GM18873 (cell line): ENCODE results near the gene DCTN3.

Source experiments
- ATAC-seq: cut with Tn5 transposase; IDR thresholded peaks from one replicate; pipeline ENCODE4 v1.9.1; 2021; ENCODE audit warnings: mild to moderate bottlenecking, moderate library complexity, moderate number of reproducible peaks; ENCODE audit not compliant: unreplicated experiment, low FRiP score

Gene DCTN3

GRCh38 chr9:34576597-34577399 lies 43.5 kb downstream of the DCTN3 start:
- ATAC-seq = no peak

- no peak for ATAC-seq
Measured at GRCh38 chr9:34575862-34576596, 44.3 kb downstream of the DCTN3 start.

- no peak for ATAC-seq
Measured at GRCh38 chr9:34575241-34575640, 45.1 kb downstream of the DCTN3 start.

- ATAC-seq = no peak
Measured at GRCh38 chr9:34574571-34574970, 45.7 kb downstream of the DCTN3 start.

- ATAC-seq = no peak
Measured at GRCh38 chr9:34573599-34574325, 46.5 kb downstream of the DCTN3 start.

- no peak for ATAC-seq
Measured at GRCh38 chr9:34572628-34573027, 47.7 kb downstream of the DCTN3 start.

- no peak for ATAC-seq
Measured at GRCh38 chr9:34572092-34572491, 48.2 kb downstream of the DCTN3 start.

- no peak for ATAC-seq
Measured at GRCh38 chr9:34571481-34571810, 48.8 kb downstream of the DCTN3 start.

- no peak for ATAC-seq
Measured at GRCh38 chr9:34570809-34571480, 49.4 kb downstream of the DCTN3 start.

- no peak for ATAC-seq
Measured at GRCh38 chr9:34570376-34570775, 49.9 kb downstream of the DCTN3 start.

GRCh38 chr9:34568774-34569173 lies 51.5 kb downstream of the DCTN3 start:
- ATAC-seq = no peak

GRCh38 chr9:34568133-34568532 lies 52.2 kb downstream of the DCTN3 start:
- no peak for ATAC-seq

- ATAC-seq = no peak
Measured at GRCh38 chr9:34566972-34567371, 53.3 kb downstream of the DCTN3 start.

GRCh38 chr9:34566322-34566721 lies 54.0 kb downstream of the DCTN3 start:
- ATAC-seq = no peak

- ATAC-seq = no peak
Measured at GRCh38 chr9:34565856-34566255, 54.4 kb downstream of the DCTN3 start.

- ATAC-seq = no peak
Measured at GRCh38 chr9:34564617-34565016, 55.7 kb downstream of the DCTN3 start.
